Measurements from ENCODE around the gene LDLRAD2. TPM values are rescaled to one million over a fixed set of nuclear protein-coding genes. Genes with fewer than 3 reads are reported as not detected.

Gene LDLRAD2
- polyA plus RNA-seq, 2 of the 4 experiments (the other 2 are of a cell fraction): 0.08 TPM; not detected in 1

- no peak for FAIRE-seq
- Histone ChIP-seq H3K4me2 (no peak overlapping the region), H3K4me3 (no peak overlapping the region), H3K4me1 (no peaks in the 10 kb centered on the region), H3K9me3 (no peaks in the 10 kb centered on the region), H3K27ac (no peak overlapping the region)
- ChIA-PET POLR2A (no interaction called here), CTCF (interaction anchor here (0.6 to 1.0 kb wide), 2 partner anchors 10 to 1299 kb away, joined by 3 read pairs; no protein-coding TSS in a partner anchor)
- ATAC-seq: no peak
- 98% methylated on average over 9 of the region's 9 CpGs for WGBS (ENCODE audit: missing lambda C conversion rate)
- TF ChIP-seq NR3C1 (IDR thresholded peaks at IDR 0.05) (no peak), RCOR1 (IDR thresholded peaks at IDR 0.05; ENCODE audit: low read depth, low read length) (no peak), POLR2A (IDR thresholded peaks at IDR 0.05; ENCODE audit: low read length) (no peak), HDAC2 (IDR thresholded peaks at IDR 0.05) (no peak), REST (IDR thresholded peaks at IDR 0.05) (no peak), FOSL2 (IDR thresholded peaks at IDR 0.05) (no peak), FOSL2 (CRISPR knock-in tag; IDR thresholded peaks at IDR 0.05) (no peak), ZFP36 (IDR thresholded peaks at IDR 0.05; ENCODE audit: borderline replicate concordance, partially characterized antibody) (no peak), CBX2 (IDR thresholded peaks at IDR 0.05; ENCODE audit: borderline replicate concordance, low read depth) (no peak), HOXA7 (CRISPR knock-in tag; IDR thresholded peaks at IDR 0.05) (no peak)
- no peak for DNase-seq (ENCODE audit: low read depth in 1 of 2, low spot score in 1 of 2)
Observed at GRCh38 chr1:21820597-21821232, 8.7 kb downstream of the LDLRAD2 start.

- H3K27ac ChIP-seq: no peak overlapping the region
- H3K9me3 ChIP-seq: no peaks in the 10 kb centered on the region
- H3K4me2 ChIP-seq: no peak overlapping the region
- ChIA-PET CTCF (interaction anchor here (0.6 to 1.0 kb wide), 3 partner anchors 11 to 1300 kb away, joined by 3 read pairs; no protein-coding TSS in a partner anchor), POLR2A (no interaction called here)
- ATAC-seq (no peak), FAIRE-seq (no peak), DNase-seq (ENCODE audit: low read depth in 1 of 2, low spot score in 1 of 2) (no peak)
- TF ChIP-seq JUN (IDR thresholded peaks at IDR 0.05): no peak
- no peak for TF ChIP-seq SMC3 (IDR thresholded peaks at IDR 0.05)
- no peak for TF ChIP-seq ZSCAN20 (CRISPR knock-in tag; IDR thresholded peaks at IDR 0.05)
- no peak for TF ChIP-seq CHD4 (IDR thresholded peaks at IDR 0.05; ENCODE audit: borderline replicate concordance)
- H3K4me1 ChIP-seq: no peaks in the 10 kb centered on the region
- H3K4me3 ChIP-seq: no peak overlapping the region
- 97% methylated on average over 4 of the region's 11 CpGs for WGBS (ENCODE audit: missing lambda C conversion rate)
Observed at GRCh38 chr1:21821385-21822019, 9.4 kb downstream of the LDLRAD2 start.

GRCh38 chr1:21822349-21822748 is 10.3 kb downstream of the LDLRAD2 start:
- ChIA-PET CTCF (interaction anchor here (1.0 to 1.1 kb wide), 2 partner anchors 18 to 251 kb away, joined by 3 to 4 read pairs; no protein-coding TSS in a partner anchor), POLR2A (no interaction called here)
- no peak overlapping the region for H3K27ac ChIP-seq
- no peak overlapping the region for H3K4me3 ChIP-seq
- H3K4me1 ChIP-seq: no peaks in the 10 kb centered on the region
- ATAC-seq (peak; percentile 51 to 62; a peak in 4 of 6 replicates), DNase-seq (ENCODE audit: low read depth in 1 of 2, low spot score in 1 of 2) (no peak), FAIRE-seq (no peak)
- TF ChIP-seq RCOR1 (IDR thresholded peaks at IDR 0.05; ENCODE audit: low read depth, low read length) (no peak), ZNF302 (CRISPR knock-in tag; IDR thresholded peaks at IDR 0.05) (no peak), SMC3 (IDR thresholded peaks at IDR 0.05) (no peak), FOXS1 (CRISPR knock-in tag; IDR thresholded peaks at IDR 0.05) (no peak), CTCF (IDR thresholded peaks at IDR 0.05) (no peak), RARB (CRISPR knock-in tag; IDR thresholded peaks at IDR 0.05) (no peak), CHD2 (IDR thresholded peaks at IDR 0.05; ENCODE audit: low read length, partially characterized antibody) (no peak), BHLHE40 (IDR thresholded peaks at IDR 0.05; ENCODE audit: low read depth, low read length) (no peak), POLR2A (IDR thresholded peaks at IDR 0.05; ENCODE audit: low read length) (no peak), NFE2L2 (conservative IDR thresholded peaks at IDR 0.05; ENCODE audit: low read length) (no peak), NR3C1 (IDR thresholded peaks at IDR 0.05) (no peak), JUN (IDR thresholded peaks at IDR 0.05) (no peak), ZC3H11A (IDR thresholded peaks at IDR 0.05) (no peak), MAX (IDR thresholded peaks at IDR 0.05) (no peak), PHF8 (IDR thresholded peaks at IDR 0.05; ENCODE audit: borderline replicate concordance, low read depth) (no peak), GATA3 (IDR thresholded peaks at IDR 0.05; ENCODE audit: borderline replicate concordance) (no peak), HOXB13 (CRISPR knock-in tag; IDR thresholded peaks at IDR 0.05; ENCODE audit: low read depth) (no peak)
- H3K4me2 ChIP-seq: no peak overlapping the region
- no peaks in the 10 kb centered on the region for H3K9me3 ChIP-seq
- WGBS (ENCODE audit: missing lambda C conversion rate): 86% methylated on average over 4 of the region's 9 CpGs

Measured in A549 (cell line).